Hematopoietic multipotent progenitor cell (in vitro differentiated cells): Measurements from ENCODE around the gene ZNF844. TPM values are rescaled to one million over a fixed set of nuclear protein-coding genes. Genes with fewer than 3 reads are reported as not detected.
A peak's percentile ranks its signal among the peaks of the same experiment; 100 is the strongest.
"Not testable (repeated sequence)": the region's sequence is repeated elsewhere in the genome, so short reads cannot be mapped to it uniquely, and the experiment has no call there.

ENCODE experiments used
- DNase-seq, 3 donors: peaks; one replicate each; pipeline ENCODE4 v3.0.0-alpha.2; 2011 to 2015; ENCODE audit warnings: low read depth in 2 of 3, low spot score in 2 of 3
- total RNA-seq: library from RNA; depleted of rRNA; stranded (reverse); fragments of >200 nt; gene quantifications from one replicate; pipeline ENCODE4 v1.2.3, GENCODE V29; 2012

The ZNF844 gene
- total RNA-seq: 9.4 TPM

- peak in 2 of 3 donors; percentile 85 to 90 for DNase-seq
Observed at GRCh38 chr19:12064590-12065538, at the start of gene ZNF844. Gene ZNF844 (plus strand): TSS chr19:12064731. CDS start chr19:12064874, 143 bp downstream.

- DNase-seq: peak in 1 of 3 donors; percentile 22
Observed at GRCh38 chr19:12015015-12015752, 49.3 kb upstream of the ZNF844 start.

- DNase-seq: no peak
Observed at GRCh38 chr19:12015753-12016116, 48.8 kb upstream of the ZNF844 start.

GRCh38 chr19:12034198-12034597, 30.3 kb upstream of the ZNF844 start:
- DNase-seq: no peak

- no peak for DNase-seq
Observed at GRCh38 chr19:12034620-12035019, 29.9 kb upstream of the ZNF844 start.

GRCh38 chr19:12035220-12036172, 29.0 kb upstream of the ZNF844 start, which contains the start of gene ZNF433:
Gene ZNF433 (minus strand): TSS chr19:12035679. CDS start chr19:12035539, 140 bp downstream.
- DNase-seq: peak in 2 of 3 donors; percentile 83 to 87

GRCh38 chr19:12042893-12043292, 21.6 kb upstream of the ZNF844 start:
- DNase-seq: no peak

GRCh38 chr19:12043752-12044422, 20.6 kb upstream of the ZNF844 start:
- DNase-seq: peak in 1 of 3 donors; percentile 29

- DNase-seq: no peak
Observed at GRCh38 chr19:12047868-12048267, 16.7 kb upstream of the ZNF844 start.

- DNase-seq: peak in 1 of 3 donors; percentile 31
Observed at GRCh38 chr19:12052091-12052496, 12.4 kb upstream of the ZNF844 start.

- DNase-seq: peak in 2 of 3 donors; percentile 76 to 80
Observed at GRCh38 chr19:12052497-12053169, 11.9 kb upstream of the ZNF844 start, which contains the start of gene ZNF878. Gene ZNF878 (minus strand): TSS chr19:12052961. CDS start chr19:12052801, 160 bp downstream.

GRCh38 chr19:12055784-12056183, 8.7 kb upstream of the ZNF844 start:
- DNase-seq: no peak

GRCh38 chr19:12075538-12076139, 11.1 kb downstream of the ZNF844 start:
- DNase-seq: peak in 1 of 3 donors; percentile 52

- peak in 1 of 3 donors; percentile 37 for DNase-seq
Observed at GRCh38 chr19:12076331-12076730, 11.8 kb downstream of the ZNF844 start.

- no peak for DNase-seq
Observed at GRCh38 chr19:12077375-12077774, 12.8 kb downstream of the ZNF844 start.

- not testable (repeated sequence) for DNase-seq
Observed at GRCh38 chr19:12083336-12083735, 18.8 kb downstream of the ZNF844 start.

- no peak for DNase-seq
Observed at GRCh38 chr19:12085074-12085818, 20.7 kb downstream of the ZNF844 start.

- DNase-seq: peak; percentile 16 to 87 (median 75)
Observed at GRCh38 chr19:12090807-12091206, 26.3 kb downstream of the ZNF844 start.
